ENCODE measurements around the gene ACO1.
"Not testable (repeated sequence)": the region's sequence is repeated elsewhere in the genome, so short reads cannot be mapped to it uniquely, and the experiment has no call there.

DNA sequence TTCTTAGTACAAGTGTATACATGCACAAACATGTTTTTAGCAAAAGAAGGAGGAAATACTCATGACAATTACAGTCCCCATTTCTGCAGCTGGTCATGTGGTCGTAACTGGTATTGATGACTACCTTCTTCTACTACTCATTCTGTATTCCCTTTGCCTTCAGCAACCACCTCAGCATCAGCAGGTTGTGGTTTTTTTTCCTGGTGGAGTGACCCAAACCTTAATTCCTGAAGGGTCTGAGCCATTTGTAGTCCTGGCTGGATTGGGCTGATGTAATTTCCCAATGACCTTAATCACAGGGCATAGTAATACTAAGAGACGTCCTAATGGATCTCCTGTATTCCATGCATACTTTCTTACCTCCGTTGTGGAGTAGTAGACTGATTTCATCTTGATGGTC, 31.0 kb upstream of the ACO1 start:
- TF ChIP-seq, protein P1, sequence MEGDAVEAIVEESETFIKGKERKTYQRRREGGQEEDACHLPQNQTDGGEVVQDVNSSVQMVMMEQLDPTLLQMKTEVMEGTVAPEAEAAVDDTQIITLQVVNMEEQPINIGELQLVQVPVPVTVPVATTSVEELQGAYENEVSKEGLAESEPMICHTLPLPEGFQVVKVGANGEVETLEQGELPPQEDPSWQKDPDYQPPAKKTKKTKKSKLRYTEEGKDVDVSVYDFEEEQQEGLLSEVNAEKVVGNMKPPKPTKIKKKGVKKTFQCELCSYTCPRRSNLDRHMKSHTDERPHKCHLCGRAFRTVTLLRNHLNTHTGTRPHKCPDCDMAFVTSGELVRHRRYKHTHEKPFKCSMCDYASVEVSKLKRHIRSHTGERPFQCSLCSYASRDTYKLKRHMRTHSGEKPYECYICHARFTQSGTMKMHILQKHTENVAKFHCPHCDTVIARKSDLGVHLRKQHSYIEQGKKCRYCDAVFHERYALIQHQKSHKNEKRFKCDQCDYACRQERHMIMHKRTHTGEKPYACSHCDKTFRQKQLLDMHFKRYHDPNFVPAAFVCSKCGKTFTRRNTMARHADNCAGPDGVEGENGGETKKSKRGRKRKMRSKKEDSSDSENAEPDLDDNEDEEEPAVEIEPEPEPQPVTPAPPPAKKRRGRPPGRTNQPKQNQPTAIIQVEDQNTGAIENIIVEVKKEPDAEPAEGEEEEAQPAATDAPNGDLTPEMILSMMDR (IDR thresholded peaks at IDR 0.05) = not testable (repeated sequence)
- TF ChIP-seq POLR2A (IDR thresholded peaks at IDR 0.05) = not testable (repeated sequence)
